H54 (cell line): Measurements from ENCODE around the gene MFSD6.
"Not testable (repeated sequence)": the region's sequence is repeated elsewhere in the genome, so short reads cannot be mapped to it uniquely, and the experiment has no call there.

Experiments
- DNase-seq: peaks from one replicate; pipeline ENCODE4 v3.0.0; 2011; ENCODE audit warnings: low spot score, mixed read lengths; ENCODE audit not compliant: insufficient read length
- FAIRE-seq: peaks from 3 replicates; lab custom pipeline; 2011; peaks lifted over from hg19 to GRCh38; lab: Jason Lieb, UNC
- POLR2A ChIP-seq: IDR thresholded peaks from 2 replicates; pipeline ENCODE4 v1.6.1; 2011; ENCODE audit warnings: low read depth, mild to moderate bottlenecking, low read length

Gene MFSD6

DNA sequence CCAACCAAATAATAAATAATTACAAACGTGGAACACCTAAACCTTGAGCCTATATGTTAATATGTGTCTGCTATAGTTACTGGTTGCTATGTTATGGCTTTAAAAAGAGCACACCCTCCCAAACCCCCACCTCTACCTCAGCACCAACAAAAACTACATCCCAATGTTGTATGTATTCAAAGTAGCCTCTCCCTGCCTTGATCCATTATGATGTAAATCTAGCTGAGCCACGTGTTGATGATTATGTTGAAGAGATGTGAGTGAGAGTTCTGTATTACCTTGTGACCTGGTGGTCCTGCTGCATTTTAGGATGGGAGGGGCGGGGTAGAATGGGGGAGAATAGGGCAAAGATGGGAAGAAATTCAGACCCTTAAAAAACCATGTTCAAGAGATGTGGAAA, 4.8 kb downstream of the MFSD6 start:
- no peak for DNase-seq
- FAIRE-seq: no peak
- TF ChIP-seq POLR2A: no peak

- no peak for TF ChIP-seq POLR2A
- DNase-seq (no peak), FAIRE-seq (peak; percentile 23)
These were observed 5.3 kb downstream of the MFSD6 start for GRCh38 chr2:190413421-190413820.

GRCh38 chr2:190415251-190415650, 7.1 kb downstream of the MFSD6 start:
- DNase-seq: no peak
- no peak for TF ChIP-seq POLR2A
- FAIRE-seq: no peak

DNA sequence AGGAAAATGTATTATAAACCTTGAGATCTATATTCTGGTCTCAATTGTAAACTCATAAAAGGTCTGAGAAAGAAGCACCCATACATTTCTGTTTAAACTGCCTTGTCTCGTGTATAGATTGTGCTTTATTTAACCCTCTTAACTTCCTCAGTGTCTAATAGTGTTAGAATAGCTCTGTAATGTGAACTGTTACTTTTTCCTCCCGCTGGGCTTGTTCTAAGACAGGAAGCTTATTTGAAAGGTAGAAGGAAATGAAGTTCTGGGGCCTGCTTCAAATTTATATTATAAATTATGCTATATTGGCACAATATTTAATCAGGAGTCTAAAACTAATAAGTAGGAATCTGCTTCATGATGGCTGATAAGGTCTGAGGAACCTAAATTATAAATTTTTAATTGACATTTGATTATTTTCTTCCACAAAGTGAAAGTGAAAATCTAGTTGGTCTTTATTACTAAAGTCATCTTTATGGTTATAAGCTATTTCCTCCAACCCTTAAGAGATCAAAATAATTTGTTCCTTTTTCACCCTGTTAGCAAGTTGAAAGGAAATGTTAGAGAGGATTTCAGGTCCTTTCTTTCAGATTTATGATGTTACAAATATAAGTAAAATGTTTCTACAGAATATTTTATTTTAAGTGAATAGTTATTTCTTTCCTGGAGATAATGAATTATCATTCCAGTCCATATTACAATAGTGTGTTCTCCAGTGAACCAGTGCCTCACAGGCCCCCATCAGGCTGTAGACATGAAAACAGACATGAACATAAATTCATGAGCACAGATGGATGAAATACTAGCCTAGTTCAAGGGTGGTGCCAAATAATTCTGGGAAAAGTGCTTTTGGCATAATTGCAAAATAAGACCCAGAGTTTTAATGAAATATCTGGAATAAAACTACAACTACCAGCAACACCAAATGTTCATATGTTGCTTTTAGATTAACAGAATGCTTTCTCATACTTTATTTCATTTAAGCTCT, 7.9 kb downstream of the MFSD6 start:
- no peak for DNase-seq
- TF ChIP-seq POLR2A: no peak
- peak; percentile 50 for FAIRE-seq

- DNase-seq (no peak), FAIRE-seq (peak; percentile 50)
- no peak for TF ChIP-seq POLR2A
These were observed 9.1 kb downstream of the MFSD6 start for GRCh38 chr2:190417045-190417842.

DNA sequence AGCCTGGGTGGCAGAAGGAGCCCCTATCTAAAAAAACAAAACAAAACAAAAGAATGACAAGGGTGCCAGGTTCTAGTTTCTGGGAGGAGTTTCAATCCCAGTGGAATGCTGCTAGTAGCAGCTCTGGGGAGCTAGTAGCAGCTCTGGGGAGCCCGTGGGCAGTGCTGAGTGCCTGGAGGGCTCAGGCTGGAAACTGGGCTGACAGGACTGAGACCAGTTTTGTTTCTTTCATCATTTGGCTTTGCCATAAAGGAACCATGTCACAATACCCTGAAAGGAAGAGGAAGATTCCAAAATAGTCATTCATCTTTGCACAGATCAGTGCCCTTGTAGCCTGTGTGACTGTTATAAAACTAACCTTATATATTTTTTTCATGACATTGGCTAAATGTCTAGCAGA, 10.6 kb downstream of the MFSD6 start:
- TF ChIP-seq POLR2A: no peak
- DNase-seq (no peak), FAIRE-seq (no peak)

DNA sequence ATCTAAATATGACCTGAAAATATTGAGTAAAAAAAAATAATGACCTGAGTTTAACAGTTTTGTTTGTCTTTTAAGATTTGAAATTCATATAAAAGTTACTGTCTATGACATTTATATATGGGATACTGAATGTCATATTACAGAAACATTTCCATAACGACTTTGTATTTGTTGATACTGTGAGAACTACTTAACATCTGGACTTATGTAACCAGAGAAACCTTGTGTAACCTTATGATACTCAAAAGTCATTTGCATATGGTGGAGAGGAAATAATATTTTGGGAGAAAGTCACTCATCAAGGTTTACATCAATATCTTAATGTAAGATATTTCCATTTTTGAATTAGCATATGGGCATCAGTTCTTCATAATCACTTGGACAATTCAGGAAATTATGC, 12.6 kb downstream of the MFSD6 start:
- FAIRE-seq (peak; percentile 20), DNase-seq (no peak)
- TF ChIP-seq POLR2A: no peak

DNA sequence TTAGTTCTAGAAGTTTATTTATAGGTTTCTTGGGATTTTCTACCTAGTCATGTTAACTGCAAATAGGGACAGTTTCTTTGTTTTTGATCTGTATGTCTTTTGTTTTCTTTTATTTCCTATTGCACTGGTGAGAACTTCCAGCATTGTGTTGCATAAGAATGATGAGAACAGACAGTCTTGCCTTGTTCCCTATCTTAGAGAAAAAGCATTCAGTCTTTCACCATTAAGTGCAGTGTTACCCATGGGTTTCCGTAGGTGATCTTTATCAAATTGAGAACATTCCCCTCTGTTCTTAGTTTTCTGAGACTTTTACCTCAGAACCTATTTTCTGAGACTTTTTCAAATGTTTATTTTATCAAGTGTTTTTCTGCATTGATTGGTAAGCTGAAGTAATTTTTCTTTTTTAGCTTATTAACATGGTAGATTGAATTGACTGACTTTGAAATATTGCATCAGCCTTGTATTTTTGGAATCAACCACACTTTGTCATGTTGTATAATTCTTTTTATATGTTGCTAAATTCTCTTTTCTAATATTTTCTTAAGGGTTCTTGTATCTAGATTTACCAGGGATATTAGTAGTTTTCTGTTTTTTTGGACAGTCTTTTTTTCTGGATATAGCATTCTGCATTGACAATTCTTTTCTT, 17.2 kb downstream of the MFSD6 start:
- DNase-seq: no peak
- TF ChIP-seq POLR2A: no peak

DNA sequence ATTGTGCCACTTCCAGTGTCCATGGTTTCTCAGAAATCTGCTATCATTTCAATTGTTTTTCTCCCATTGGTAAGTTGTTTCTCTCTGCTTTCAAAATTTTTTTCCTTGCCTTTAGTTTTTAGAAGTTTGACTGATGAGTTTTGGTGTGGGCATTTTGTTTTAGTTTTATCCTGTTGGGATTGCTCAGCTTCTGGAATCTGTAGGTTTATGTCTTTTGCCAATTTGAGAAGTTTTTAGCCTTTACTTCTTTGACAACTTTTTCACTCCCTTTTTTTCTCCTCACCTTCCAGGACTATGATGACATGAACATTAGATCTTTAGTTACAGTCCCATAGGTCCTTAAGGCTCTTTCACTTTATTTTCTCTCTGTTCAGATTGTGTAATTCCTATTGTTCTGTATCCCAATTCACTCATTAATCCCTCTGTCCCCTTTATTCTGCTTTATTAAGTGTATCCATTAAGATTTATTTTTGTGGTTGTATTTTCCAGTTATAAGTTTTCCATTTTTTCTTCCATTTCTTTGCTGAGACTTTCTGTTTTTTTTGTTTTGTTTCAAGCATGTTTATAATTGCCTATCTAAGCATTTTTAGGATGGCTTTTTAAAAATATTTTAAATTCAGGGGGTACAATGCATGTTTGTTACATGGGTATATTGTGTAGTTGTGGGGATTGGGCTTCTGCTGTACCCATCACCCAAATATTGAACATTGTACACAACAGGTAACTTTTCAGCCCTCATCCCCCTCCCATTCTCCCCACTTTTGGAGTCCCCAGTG, 17.9 kb downstream of the MFSD6 start:
- DNase-seq (no peak), FAIRE-seq (no peak)

More for the DNA sequence above, 17.2 kb downstream of the MFSD6 start:
- FAIRE-seq: no peak

GRCh38 chr2:190430866-190431265, 22.7 kb downstream of the MFSD6 start:
- not testable (repeated sequence) for DNase-seq, FAIRE-seq

More for the DNA sequence above, 17.9 kb downstream of the MFSD6 start:
- TF ChIP-seq POLR2A: no peak

- FAIRE-seq (peak; percentile 57), DNase-seq (no peak)
- no peak for TF ChIP-seq POLR2A
These were observed 23.8 kb downstream of the MFSD6 start for GRCh38 chr2:190431907-190432306.

GRCh38 chr2:190432567-190433231, 24.5 kb downstream of the MFSD6 start:
- TF ChIP-seq POLR2A: no peak
- FAIRE-seq (no peak), DNase-seq (no peak)
